GM23338 (cell line): ENCODE measurements around the gene BTBD1.

Experiments used
- EZH2 ChIP-seq: fragments of 200-600 bp; sonication (generic); IDR thresholded peaks from one replicate; pipeline ENCODE4 v1.8.0; 2017; ENCODE audit warnings: antibody characterized with exemption, mild to moderate bottlenecking, low read depth; ENCODE audit not compliant: unreplicated experiment
- JUNB ChIP-seq: IDR thresholded peaks from one replicate; pipeline ENCODE4 v1.6.1; 2016; ENCODE audit warnings: antibody characterized with exemption; ENCODE audit not compliant: unreplicated experiment
- POLR2AphosphoS5 ChIP-seq: IDR thresholded peaks from 2 replicates; pipeline ENCODE4 v1.6.1; 2016; ENCODE audit warnings: antibody characterized with exemption, low read depth
- TF ChIP-seq, protein P1 (sequence below), 2 experiments: fragments of 200-600 bp in 1 of 2; sonication (generic) in 1 of 2; conservative IDR thresholded peaks; 2 replicates each; pipeline versions ENCODE4 v1.5.1 to v1.6.1; 2016 to 2017; ENCODE audit warnings: antibody characterized with exemption in 2 of 2, low read depth in 2 of 2, mild to moderate bottlenecking in 2 of 2, moderate library complexity in 1 of 2
- TF ChIP-seq, protein P2 (sequence below): IDR thresholded peaks from one replicate; pipeline ENCODE4 v1.6.1; 2018; ENCODE audit warnings: antibody characterized with exemption; ENCODE audit not compliant: unreplicated experiment

DNA sequence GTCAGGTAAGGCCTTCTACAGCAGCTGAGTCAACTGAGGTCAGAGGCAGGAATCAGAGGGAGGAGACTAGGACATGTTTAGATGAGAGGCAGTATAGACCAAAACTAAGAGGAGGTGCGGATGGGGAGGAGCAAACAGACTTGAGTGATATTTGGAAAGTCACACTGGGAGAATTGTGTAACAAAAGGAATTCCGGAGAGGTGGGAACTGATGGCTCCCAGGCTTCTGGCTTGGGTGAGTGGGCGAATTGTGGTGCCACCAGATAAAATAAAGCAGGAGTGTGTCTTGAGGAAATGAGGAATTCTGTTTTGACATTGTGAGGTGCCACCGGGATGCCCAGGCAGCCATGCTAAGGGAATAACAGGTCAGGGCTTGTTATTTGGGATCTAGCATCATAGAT is 37.1 kb upstream of the BTBD1 start:
- TF ChIP-seq POLR2AphosphoS5 (no peak), EZH2 (no peak), JUNB (no peak)
- TF ChIP-seq, protein P1, sequence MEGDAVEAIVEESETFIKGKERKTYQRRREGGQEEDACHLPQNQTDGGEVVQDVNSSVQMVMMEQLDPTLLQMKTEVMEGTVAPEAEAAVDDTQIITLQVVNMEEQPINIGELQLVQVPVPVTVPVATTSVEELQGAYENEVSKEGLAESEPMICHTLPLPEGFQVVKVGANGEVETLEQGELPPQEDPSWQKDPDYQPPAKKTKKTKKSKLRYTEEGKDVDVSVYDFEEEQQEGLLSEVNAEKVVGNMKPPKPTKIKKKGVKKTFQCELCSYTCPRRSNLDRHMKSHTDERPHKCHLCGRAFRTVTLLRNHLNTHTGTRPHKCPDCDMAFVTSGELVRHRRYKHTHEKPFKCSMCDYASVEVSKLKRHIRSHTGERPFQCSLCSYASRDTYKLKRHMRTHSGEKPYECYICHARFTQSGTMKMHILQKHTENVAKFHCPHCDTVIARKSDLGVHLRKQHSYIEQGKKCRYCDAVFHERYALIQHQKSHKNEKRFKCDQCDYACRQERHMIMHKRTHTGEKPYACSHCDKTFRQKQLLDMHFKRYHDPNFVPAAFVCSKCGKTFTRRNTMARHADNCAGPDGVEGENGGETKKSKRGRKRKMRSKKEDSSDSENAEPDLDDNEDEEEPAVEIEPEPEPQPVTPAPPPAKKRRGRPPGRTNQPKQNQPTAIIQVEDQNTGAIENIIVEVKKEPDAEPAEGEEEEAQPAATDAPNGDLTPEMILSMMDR (conservative IDR thresholded peaks at IDR 0.05; ENCODE audit: low read depth in 2 of 2): no peak
- TF ChIP-seq, protein P2, sequence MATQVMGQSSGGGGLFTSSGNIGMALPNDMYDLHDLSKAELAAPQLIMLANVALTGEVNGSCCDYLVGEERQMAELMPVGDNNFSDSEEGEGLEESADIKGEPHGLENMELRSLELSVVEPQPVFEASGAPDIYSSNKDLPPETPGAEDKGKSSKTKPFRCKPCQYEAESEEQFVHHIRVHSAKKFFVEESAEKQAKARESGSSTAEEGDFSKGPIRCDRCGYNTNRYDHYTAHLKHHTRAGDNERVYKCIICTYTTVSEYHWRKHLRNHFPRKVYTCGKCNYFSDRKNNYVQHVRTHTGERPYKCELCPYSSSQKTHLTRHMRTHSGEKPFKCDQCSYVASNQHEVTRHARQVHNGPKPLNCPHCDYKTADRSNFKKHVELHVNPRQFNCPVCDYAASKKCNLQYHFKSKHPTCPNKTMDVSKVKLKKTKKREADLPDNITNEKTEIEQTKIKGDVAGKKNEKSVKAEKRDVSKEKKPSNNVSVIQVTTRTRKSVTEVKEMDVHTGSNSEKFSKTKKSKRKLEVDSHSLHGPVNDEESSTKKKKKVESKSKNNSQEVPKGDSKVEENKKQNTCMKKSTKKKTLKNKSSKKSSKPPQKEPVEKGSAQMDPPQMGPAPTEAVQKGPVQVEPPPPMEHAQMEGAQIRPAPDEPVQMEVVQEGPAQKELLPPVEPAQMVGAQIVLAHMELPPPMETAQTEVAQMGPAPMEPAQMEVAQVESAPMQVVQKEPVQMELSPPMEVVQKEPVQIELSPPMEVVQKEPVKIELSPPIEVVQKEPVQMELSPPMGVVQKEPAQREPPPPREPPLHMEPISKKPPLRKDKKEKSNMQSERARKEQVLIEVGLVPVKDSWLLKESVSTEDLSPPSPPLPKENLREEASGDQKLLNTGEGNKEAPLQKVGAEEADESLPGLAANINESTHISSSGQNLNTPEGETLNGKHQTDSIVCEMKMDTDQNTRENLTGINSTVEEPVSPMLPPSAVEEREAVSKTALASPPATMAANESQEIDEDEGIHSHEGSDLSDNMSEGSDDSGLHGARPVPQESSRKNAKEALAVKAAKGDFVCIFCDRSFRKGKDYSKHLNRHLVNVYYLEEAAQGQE: no peak
